ENCODE results near the gene ZNF683.
"Not testable (repeated sequence)": the region's sequence is repeated elsewhere in the genome, so short reads cannot be mapped to it uniquely, and the experiment has no call there.

GRCh38 chr1:26329380-26329779 lies 43.2 kb downstream of the ZNF683 start:
- TF ChIP-seq CTCF (conservative IDR thresholded peaks at IDR 0.05; ENCODE audit: low read depth, low read length); MAFK (IDR thresholded peaks at IDR 0.05; ENCODE audit: low read depth, low read length); USF2 (IDR thresholded peaks at IDR 0.05; ENCODE audit: low read depth, low read length); POLR2A (IDR thresholded peaks at IDR 0.05; ENCODE audit: low read depth, low read length); MAZ (IDR thresholded peaks at IDR 0.05; ENCODE audit: borderline replicate concordance, low read depth, low read length); MXI1 (IDR thresholded peaks at IDR 0.05; ENCODE audit: borderline replicate concordance, low read depth, low read length); RCOR1 (IDR thresholded peaks at IDR 0.05; ENCODE audit: insufficient replicate concordance, low read length); RAD21 (IDR thresholded peaks at IDR 0.05; ENCODE audit: low read length); CEBPB (IDR thresholded peaks at IDR 0.05; ENCODE audit: low read depth, low read length); BHLHE40 (IDR thresholded peaks at IDR 0.05; ENCODE audit: low read depth, low read length); FOS (IDR thresholded peaks at IDR 0.05; ENCODE audit: low read depth, low read length): not testable (repeated sequence)
- TF ChIP-seq, protein P1, sequence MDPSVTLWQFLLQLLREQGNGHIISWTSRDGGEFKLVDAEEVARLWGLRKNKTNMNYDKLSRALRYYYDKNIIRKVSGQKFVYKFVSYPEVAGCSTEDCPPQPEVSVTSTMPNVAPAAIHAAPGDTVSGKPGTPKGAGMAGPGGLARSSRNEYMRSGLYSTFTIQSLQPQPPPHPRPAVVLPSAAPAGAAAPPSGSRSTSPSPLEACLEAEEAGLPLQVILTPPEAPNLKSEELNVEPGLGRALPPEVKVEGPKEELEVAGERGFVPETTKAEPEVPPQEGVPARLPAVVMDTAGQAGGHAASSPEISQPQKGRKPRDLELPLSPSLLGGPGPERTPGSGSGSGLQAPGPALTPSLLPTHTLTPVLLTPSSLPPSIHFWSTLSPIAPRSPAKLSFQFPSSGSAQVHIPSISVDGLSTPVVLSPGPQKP (IDR thresholded peaks at IDR 0.05; ENCODE audit: borderline replicate concordance, low read depth, low read length) = not testable (repeated sequence)
